GM12878 (cell line): ENCODE results near the gene TEX9. TPM values are rescaled to one million over a fixed set of nuclear protein-coding genes. Genes with fewer than 3 reads are reported as not detected.

Experiments used
- ATF2 ChIP-seq: IDR thresholded peaks from 2 replicates; pipeline ENCODE4 v1.6.1; 2012; ENCODE audit warnings: low read length, inconsistent platforms
- BCL3 ChIP-seq: IDR thresholded peaks from 2 replicates; pipeline ENCODE4 v1.6.1; 2011; ENCODE audit warnings: borderline replicate concordance, low read depth, mild to moderate bottlenecking, moderate library complexity, low read length; ENCODE audit not compliant: insufficient read depth, poor library complexity, severe bottlenecking
- GATAD2B ChIP-seq: fragments of 450-650 bp; conservative IDR thresholded peaks from 2 replicates; pipeline ENCODE4 v1.6.1; 2017; ENCODE audit warnings: low read depth, mild to moderate bottlenecking, moderate library complexity
- MXI1 ChIP-seq: fragments of 150-350 bp; IDR thresholded peaks from 2 replicates; pipeline ENCODE4 v1.6.1; 2011; ENCODE audit warnings: low read depth, mild to moderate bottlenecking, inconsistent platforms, low read length, improper control_type of control experiment
- PBX3 ChIP-seq: IDR thresholded peaks from 2 replicates; pipeline ENCODE4 v1.6.1; 2011; ENCODE audit warnings: mild to moderate bottlenecking, low read depth, low read length, moderate library complexity; ENCODE audit not compliant: insufficient replicate concordance
- PRDM15 ChIP-seq: fragments of 450-650 bp; formaldehyde crosslinking; IDR thresholded peaks from 2 replicates; pipeline ENCODE4 v1.4.0; 2020; ENCODE audit warnings: mild to moderate bottlenecking, moderate library complexity
- TCF3 ChIP-seq: IDR thresholded peaks from 2 replicates; pipeline ENCODE4 v1.6.1; 2012; ENCODE audit warnings: low read depth, mild to moderate bottlenecking, low read length, borderline replicate concordance; ENCODE audit not compliant: insufficient read depth
- polyA plus RNA-seq, 11 experiments: library from polyadenylated mRNA; depleted of rRNA in 4 of 11; unstranded in 6 of 11; stranded (reverse) in 5 of 11; fragments of >200 nt; fragmentation: Nextera tagmentation in 4 of 11; fragmentation: Illumina TruSeq in 1 of 11; extraction: Ambion mirVana in 4 of 11; extraction: Trizol in 1 of 11; gene quantifications; 1 replicate in 1 of 11; 2 replicates in 10 of 11; pipeline versions ENCODE4 v1.2.1 to v1.2.3, GENCODE V29; 2011 to 2016; ENCODE audit warnings: inconsistent platforms in 2 of 11, missing spikeins in 2 of 11, low read depth in 1 of 11
- total RNA-seq, 4 experiments: library from RNA; depleted of rRNA in 3 of 4; stranded (reverse); fragments of >200 nt in 3 of 4; fragmentation: Illumina TruSeq in 1 of 4; extraction: Trizol in 1 of 4; gene quantifications; 2 replicates each; pipeline versions ENCODE4 v1.2.1 to v1.2.3, GENCODE V29; 2013 to 2021

TEX9 gene
- total and polyA plus RNA-seq, 10 of the 15 experiments (the other 5 are each of a cell fraction or from before 2014, with no cell fraction given): 9.0 to 155 (median 70.0) TPM

GRCh38 chr15:56467616-56468015 is 102.4 kb downstream of the TEX9 start (continued):
- TF ChIP-seq BCL3: no peak
- TF ChIP-seq PRDM15 (CRISPR knock-in tag): no peak
- no peak for TF ChIP-seq GATAD2B
- TF ChIP-seq TCF3: no peak
- no peak for TF ChIP-seq PBX3
- TF ChIP-seq MXI1: no peak
- TF ChIP-seq ATF2: no peak
